ENCODE measurements around the gene PFKFB4. TPM values are rescaled to one million over a fixed set of nuclear protein-coding genes. Genes with fewer than 3 reads are reported as not detected.
"Not testable (repeated sequence)": the region's sequence is repeated elsewhere in the genome, so short reads cannot be mapped to it uniquely, and the experiment has no call there.

PFKFB4 gene
- total and polyA plus RNA-seq, 2 experiments from 2014 or later, result 9.5 to 14.1 TPM

GRCh38 chr3:48492461-48493202 lies 64.0 kb downstream of the PFKFB4 start:
- Histone ChIP-seq H3K36me3 (replicated peaks; ENCODE audit: insufficient read depth, low read depth) (no peaks in the 10 kb centered on the region), H3K4me2 (peak overlapping the region; percentile 41), H4K20me1 (ENCODE audit: insufficient read depth, poor library complexity, severe bottlenecking) (no peaks in the 10 kb centered on the region), H3K79me2 (no peaks in the 10 kb centered on the region), H3K4me3 (no peak overlapping the region), H3K27ac (peak overlapping the region; percentile 66), H3K9me3 (ENCODE audit: low read depth) (no peaks in the 10 kb centered on the region), H3K4me1 (ENCODE audit: insufficient read depth) (no peaks in the 10 kb centered on the region), H3K27me3 (no peaks in the 10 kb centered on the region), H3K9me2 (replicated peaks; ENCODE audit: insufficient read depth) (no peaks in the 10 kb centered on the region), H2AFZ (no peak overlapping the region)
- WGBS (ENCODE audit: low lambda C conversion rate, missing lambda C conversion rate), result 77% methylated on average over 7 of the region's 7 CpGs
- DNase-seq (ENCODE audit: low spot score), result no peak
- no peak for TF ChIP-seq CTCF (IDR thresholded peaks at IDR 0.05; ENCODE audit: poor library complexity)
- no peak for TF ChIP-seq EZH2 (IDR thresholded peaks at IDR 0.05; ENCODE audit: borderline replicate concordance)
- TF ChIP-seq EZH2phosphoT487 (IDR thresholded peaks at IDR 0.05; ENCODE audit: low read depth, severe bottlenecking, unreplicated experiment), result no peak

- TF ChIP-seq CTCF (IDR thresholded peaks at IDR 0.05; ENCODE audit: poor library complexity) (no peak), EZH2 (IDR thresholded peaks at IDR 0.05; ENCODE audit: borderline replicate concordance) (no peak), EZH2phosphoT487 (IDR thresholded peaks at IDR 0.05; ENCODE audit: low read depth, severe bottlenecking, unreplicated experiment) (no peak)
- H3K36me3 ChIP-seq (replicated peaks; ENCODE audit: insufficient read depth, low read depth), result no peaks in the 10 kb centered on the region
- no peaks in the 10 kb centered on the region for H3K79me2 ChIP-seq
- no peaks in the 10 kb centered on the region for H3K27me3 ChIP-seq
- no peaks in the 10 kb centered on the region for H3K9me2 ChIP-seq (replicated peaks; ENCODE audit: insufficient read depth)
- H3K9me3 ChIP-seq (ENCODE audit: low read depth), result no peaks in the 10 kb centered on the region
- no peaks in the 10 kb centered on the region for H4K20me1 ChIP-seq (ENCODE audit: insufficient read depth, poor library complexity, severe bottlenecking)
- 93% methylated on average over 5 of the region's 5 CpGs for WGBS (ENCODE audit: low lambda C conversion rate, missing lambda C conversion rate)
- no peak overlapping the region for H3K4me2 ChIP-seq
- H2AFZ ChIP-seq, result no peak overlapping the region
- H3K27ac ChIP-seq, result no peak overlapping the region
- no peaks in the 10 kb centered on the region for H3K4me1 ChIP-seq (ENCODE audit: insufficient read depth)
- no peak for DNase-seq (ENCODE audit: low spot score)
- no peak overlapping the region for H3K4me3 ChIP-seq
These were observed 69.7 kb downstream of the PFKFB4 start for GRCh38 chr3:48486952-48487351.

- 71% methylated on average over 6 of the region's 6 CpGs for WGBS (ENCODE audit: low lambda C conversion rate, missing lambda C conversion rate)
- H3K9me2 ChIP-seq (replicated peaks; ENCODE audit: insufficient read depth); H3K4me1 ChIP-seq (ENCODE audit: insufficient read depth); H3K79me2 ChIP-seq; H4K20me1 ChIP-seq (ENCODE audit: insufficient read depth, poor library complexity, severe bottlenecking); H3K36me3 ChIP-seq (replicated peaks; ENCODE audit: insufficient read depth, low read depth); H3K27me3 ChIP-seq; H3K4me3 ChIP-seq; H3K4me2 ChIP-seq; H2AFZ ChIP-seq; H3K9me3 ChIP-seq (ENCODE audit: low read depth); DNase-seq (ENCODE audit: low spot score); H3K27ac ChIP-seq: not testable (repeated sequence)
These were observed 73.8 kb downstream of the PFKFB4 start for GRCh38 chr3:48482822-48483221.

GRCh38 chr3:48480891-48481290 lies 75.7 kb downstream of the PFKFB4 start:
- not testable (repeated sequence) for H3K4me2 ChIP-seq; H3K79me2 ChIP-seq; H3K4me3 ChIP-seq; H3K9me3 ChIP-seq (ENCODE audit: low read depth); H3K36me3 ChIP-seq (replicated peaks; ENCODE audit: insufficient read depth, low read depth); H3K4me1 ChIP-seq (ENCODE audit: insufficient read depth); H3K9me2 ChIP-seq (replicated peaks; ENCODE audit: insufficient read depth); H2AFZ ChIP-seq; H4K20me1 ChIP-seq (ENCODE audit: insufficient read depth, poor library complexity, severe bottlenecking); H3K27me3 ChIP-seq; H3K27ac ChIP-seq; DNase-seq (ENCODE audit: low spot score)
- WGBS (ENCODE audit: low lambda C conversion rate, missing lambda C conversion rate), result 96% methylated on average over 11 of the region's 11 CpGs

Data from hepatocyte (in vitro differentiated cells).